PC-3 (cell line): ENCODE results near the gene EYS. TPM values are rescaled to one million over a fixed set of nuclear protein-coding genes. Genes with fewer than 3 reads are reported as not detected.

Experiments
- ATAC-seq: fragments of 200-7000 bp; cut with Tn5 transposase; 2 replicates; pipeline ENCODE4 v1.9.1; 2020; ENCODE audit warnings: mild to moderate bottlenecking, moderate library complexity
- BruUV-seq: library from RNA; stranded (reverse); fragments of 400-500 nt; replicated peaks from 2 replicates; lab custom pipeline; 2021; lab: Mats Ljungman, UMichigan
- CTCF ChIA-PET: fragments of 300-600 bp; sonication (Branson Sonifier 250); formaldehyde crosslinking; loops from one replicate; lab custom pipeline; 2022; ENCODE audit warnings: antibody characterized with exemption; lab: Charles Lee
- POLR2A ChIA-PET: fragments of 300-600 bp; sonication (Branson Sonifier 250); formaldehyde crosslinking; loops from one replicate; lab custom pipeline; 2022; ENCODE audit warnings: antibody characterized with exemption; ENCODE audit not compliant: unreplicated experiment; lab: Charles Lee
- DNase-seq: peaks from one replicate; pipeline ENCODE4 v3.0.0-alpha.2; 2015
- H2AFZ ChIP-seq: fragments of 300-600 bp; sonication (generic); 2 replicates; pipeline ENCODE4 v1.6.0; 2016; ENCODE audit warnings: antibody characterized with exemption, low read length
- H3F3A ChIP-seq: fragments of 300-600 bp; sonication (generic); one replicate; pipeline ENCODE4 v1.6.0; 2017; ENCODE audit warnings: antibody characterized with exemption, low read length, control low read depth, mild to moderate bottlenecking; ENCODE audit not compliant: unreplicated experiment
- H3K27ac ChIP-seq: fragments of 300-600 bp; sonication (generic); 2 replicates; pipeline ENCODE4 v1.5.1; 2016; ENCODE audit warnings: mild to moderate bottlenecking, low read length
- H3K27me3 ChIP-seq: fragments of 300-600 bp; sonication (generic); 2 replicates; pipeline ENCODE4 v1.6.1; 2016; ENCODE audit warnings: low read length, mixed read lengths
- H3K36me3 ChIP-seq: fragments of 300-600 bp; sonication (generic); 2 replicates; pipeline ENCODE4 v1.6.1; 2016; ENCODE audit warnings: low read depth, mixed run types, low read length, mixed read lengths
- H3K4me1 ChIP-seq: fragments of 300-600 bp; sonication (generic); 2 replicates; pipeline ENCODE4 v1.5.1; 2016; ENCODE audit warnings: low read length; ENCODE audit not compliant: insufficient read depth
- H3K4me2 ChIP-seq: fragments of 300-600 bp; sonication (generic); 2 replicates; pipeline ENCODE4 v1.6.0; 2016; ENCODE audit warnings: low read length
- H3K4me3 ChIP-seq: fragments of 300-600 bp; sonication (generic); 2 replicates; pipeline ENCODE4 v1.5.1; 2016; ENCODE audit warnings: mild to moderate bottlenecking, low read length, mixed read lengths
- H3K79me2 ChIP-seq: fragments of 300-600 bp; sonication (generic); 2 replicates; pipeline ENCODE4 v1.6.1; 2017; ENCODE audit warnings: low read length, mixed read lengths
- H3K9ac ChIP-seq: fragments of 300-600 bp; sonication (generic); 2 replicates; pipeline ENCODE4 v1.6.0; 2016; ENCODE audit warnings: mild to moderate bottlenecking, low read length
- H3K9me2 ChIP-seq: fragments of 300-600 bp; sonication (generic); replicated peaks from 2 replicates; pipeline ENCODE4 v1.6.1; 2016; ENCODE audit warnings: mixed run types, low read length, mixed read lengths
- H3K9me3 ChIP-seq: fragments of 300-600 bp; sonication (generic); 2 replicates; pipeline ENCODE4 v1.6.1; 2016; ENCODE audit warnings: low read length, mixed read lengths
- H4K20me1 ChIP-seq: fragments of 300-600 bp; sonication (generic); 2 replicates; pipeline ENCODE4 v1.6.1; 2016; ENCODE audit warnings: low read length, mixed read lengths
- EZH2 ChIP-seq: fragments of 300-600 bp; sonication (generic); IDR thresholded peaks from one replicate; pipeline ENCODE4 v1.6.1; 2017; ENCODE audit warnings: antibody characterized with exemption, mild to moderate bottlenecking, low read length; ENCODE audit not compliant: unreplicated experiment
- EZH2phosphoT487 ChIP-seq: fragments of 300-600 bp; sonication (generic); IDR thresholded peaks from 2 replicates; pipeline ENCODE4 v1.6.1; 2018; ENCODE audit warnings: mild to moderate bottlenecking, antibody characterized with exemption, low read length, borderline replicate concordance
- intact Hi-C: fragments of 100-400 bp; cut with micrococcal nuclease; formaldehyde crosslinking; loops from 2 replicates; pipeline ENCODE4 v1.9.0; 2023
- total RNA-seq: library from RNA; depleted of rRNA; stranded (reverse); fragments of >200 nt; gene quantifications from 2 replicates; pipeline ENCODE4 v1.2.3, GENCODE V29; 2014
- TF ChIP-seq, protein P1 (sequence below): fragments of 300-600 bp; sonication (generic); conservative IDR thresholded peaks from 2 replicates; pipeline ENCODE4 v1.5.1; 2017; ENCODE audit warnings: antibody characterized with exemption, low read depth, mild to moderate bottlenecking, low read length

EYS gene
- total RNA-seq, 1 experiment from 2014 or later = 0.07 TPM

DNA sequence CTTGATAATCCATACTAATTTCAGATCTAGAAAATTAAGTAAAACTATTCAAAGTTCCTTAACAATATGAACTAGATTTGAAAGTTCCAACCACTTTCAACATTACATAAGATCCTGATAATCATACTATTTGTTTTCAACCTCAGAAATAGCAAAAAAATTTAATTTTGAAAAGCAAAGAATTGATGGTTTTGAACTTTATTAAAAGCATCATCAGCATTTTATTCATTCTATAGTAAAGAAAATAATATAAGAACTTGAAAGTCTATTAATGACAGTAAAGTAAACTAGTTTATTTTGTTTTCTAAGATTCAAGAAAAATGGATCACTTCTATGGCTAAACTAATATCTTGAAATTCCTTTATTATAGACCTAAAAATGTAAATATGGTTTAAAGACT is 26.8 kb downstream of the EYS start:
- ATAC-seq (no peak), DNase-seq (no peak)
- H3K27me3 ChIP-seq = no peaks in the 10 kb centered on the region
- CTCF ChIA-PET = no interaction called here
- H2AFZ ChIP-seq = no peak overlapping the region
- no peak overlapping the region for H3K9ac ChIP-seq
- intact Hi-C loops = no loop called here
- H3K4me2 ChIP-seq = no peak overlapping the region
- no peak overlapping the region for H3K27ac ChIP-seq
- no peaks in the 10 kb centered on the region for H3K79me2 ChIP-seq
- BruUV-seq = no TSS peak
- H3K9me3 ChIP-seq = no peaks in the 10 kb centered on the region
- no peak overlapping the region for H3K4me3 ChIP-seq
- no peaks in the 10 kb centered on the region for H3K4me1 ChIP-seq
- POLR2A ChIA-PET = no interaction called here
- H3K36me3 ChIP-seq = no peaks in the 10 kb centered on the region
- TF ChIP-seq EZH2phosphoT487 (no peak), EZH2 (no peak)
- TF ChIP-seq, protein P1, sequence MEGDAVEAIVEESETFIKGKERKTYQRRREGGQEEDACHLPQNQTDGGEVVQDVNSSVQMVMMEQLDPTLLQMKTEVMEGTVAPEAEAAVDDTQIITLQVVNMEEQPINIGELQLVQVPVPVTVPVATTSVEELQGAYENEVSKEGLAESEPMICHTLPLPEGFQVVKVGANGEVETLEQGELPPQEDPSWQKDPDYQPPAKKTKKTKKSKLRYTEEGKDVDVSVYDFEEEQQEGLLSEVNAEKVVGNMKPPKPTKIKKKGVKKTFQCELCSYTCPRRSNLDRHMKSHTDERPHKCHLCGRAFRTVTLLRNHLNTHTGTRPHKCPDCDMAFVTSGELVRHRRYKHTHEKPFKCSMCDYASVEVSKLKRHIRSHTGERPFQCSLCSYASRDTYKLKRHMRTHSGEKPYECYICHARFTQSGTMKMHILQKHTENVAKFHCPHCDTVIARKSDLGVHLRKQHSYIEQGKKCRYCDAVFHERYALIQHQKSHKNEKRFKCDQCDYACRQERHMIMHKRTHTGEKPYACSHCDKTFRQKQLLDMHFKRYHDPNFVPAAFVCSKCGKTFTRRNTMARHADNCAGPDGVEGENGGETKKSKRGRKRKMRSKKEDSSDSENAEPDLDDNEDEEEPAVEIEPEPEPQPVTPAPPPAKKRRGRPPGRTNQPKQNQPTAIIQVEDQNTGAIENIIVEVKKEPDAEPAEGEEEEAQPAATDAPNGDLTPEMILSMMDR = no peak
- H4K20me1 ChIP-seq = no peaks in the 10 kb centered on the region
- H3F3A ChIP-seq = no peaks in the 10 kb centered on the region
- H3K9me2 ChIP-seq = no peaks in the 10 kb centered on the region

DNA sequence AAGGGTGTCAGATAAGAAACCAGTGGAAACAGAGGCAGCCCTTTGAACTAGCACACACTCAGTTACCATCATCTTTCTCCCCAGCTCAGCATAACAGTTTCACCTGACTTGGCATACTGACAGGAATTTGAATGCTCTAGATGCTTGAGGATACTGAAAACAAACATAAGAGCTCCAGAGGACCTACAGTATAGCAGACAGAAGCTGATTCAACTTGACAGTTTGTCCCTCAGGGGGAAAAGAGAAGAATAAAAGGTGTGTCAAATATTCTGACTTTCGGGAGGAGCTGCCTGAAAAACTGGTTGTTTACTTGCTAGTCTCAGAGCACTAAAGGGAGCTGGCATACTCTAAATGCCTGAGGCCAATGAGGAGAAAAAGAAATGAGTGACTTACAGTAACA is 35.1 kb downstream of the EYS start:
- peak; percentile 56 for ATAC-seq
- peak; percentile 62 for DNase-seq
- no peak overlapping the region for H3K4me2 ChIP-seq
- no peak overlapping the region for H2AFZ ChIP-seq
- POLR2A ChIA-PET = no interaction called here
- BruUV-seq = no TSS peak
- H3K4me3 ChIP-seq = no peak overlapping the region
- no peak overlapping the region for H3K27ac ChIP-seq
- TF ChIP-seq EZH2 (no peak), EZH2phosphoT487 (no peak)
- TF ChIP-seq, protein P1 = no peak
- H3K36me3 ChIP-seq = no peaks in the 10 kb centered on the region
- H3K9me2 ChIP-seq = no peaks in the 10 kb centered on the region
- peaks cover 9% of the 10 kb centered on the region for H3K4me1 ChIP-seq
- intact Hi-C loops = no loop called here
- H3K9ac ChIP-seq = no peak overlapping the region
- CTCF ChIA-PET = no interaction called here
- no peaks in the 10 kb centered on the region for H3K9me3 ChIP-seq
- H3K79me2 ChIP-seq = no peaks in the 10 kb centered on the region
- H4K20me1 ChIP-seq = no peaks in the 10 kb centered on the region
- H3K27me3 ChIP-seq = no peaks in the 10 kb centered on the region
- no peaks in the 10 kb centered on the region for H3F3A ChIP-seq

DNA sequence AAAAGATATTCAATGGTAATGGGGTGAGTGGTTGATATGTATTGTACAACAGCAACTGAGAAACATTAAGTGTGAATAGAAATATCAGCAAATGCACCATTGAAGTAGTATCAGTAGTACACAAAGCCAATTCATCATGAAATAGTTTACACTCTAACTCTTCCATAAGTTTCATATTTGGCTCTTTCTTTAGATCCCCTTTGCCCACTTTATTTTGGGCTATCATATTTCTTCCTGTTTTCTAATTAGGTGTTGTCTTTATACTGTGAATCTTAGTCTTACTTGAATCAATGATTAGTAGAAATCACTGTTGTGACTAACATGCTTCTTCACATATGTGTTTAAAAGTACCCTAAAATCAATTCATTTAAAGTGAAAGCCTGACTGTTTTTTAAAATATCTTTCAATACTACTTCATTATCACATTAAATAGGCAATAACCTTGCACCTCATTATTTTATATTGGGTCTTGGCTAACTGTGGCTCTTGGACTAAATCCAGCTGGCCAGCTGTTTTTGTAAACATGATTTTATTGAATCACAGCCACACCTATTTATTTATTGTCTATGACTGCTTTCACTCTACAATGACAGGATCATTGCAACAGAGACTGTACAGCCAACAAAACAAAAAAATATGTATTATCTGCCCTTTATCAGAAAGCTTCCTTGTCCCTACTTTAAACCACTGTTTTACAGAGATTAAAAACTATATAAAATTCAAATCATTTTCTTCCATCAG is 38.9 kb downstream of the EYS start:
- peak overlapping the region; percentile 18; the same call in 1 of the 2 replicates for H3K27ac ChIP-seq
- H2AFZ ChIP-seq = no peak overlapping the region
- H3K36me3 ChIP-seq = no peaks in the 10 kb centered on the region
- peak; percentile 38 for DNase-seq
- intact Hi-C loops = no loop called here
- peak overlapping the region; percentile 19; the same call in 1 of the 2 replicates for H3K4me2 ChIP-seq
- BruUV-seq = no TSS peak
- no peak overlapping the region for H3K9ac ChIP-seq
- peaks cover 9% of the 10 kb centered on the region for H3K4me1 ChIP-seq
- H3K4me3 ChIP-seq = no peak overlapping the region
- no peaks in the 10 kb centered on the region for H4K20me1 ChIP-seq
- CTCF ChIA-PET = no interaction called here
- H3K9me3 ChIP-seq = no peaks in the 10 kb centered on the region
- H3K9me2 ChIP-seq = no peaks in the 10 kb centered on the region
- peak; percentile 64 for ATAC-seq
- H3K79me2 ChIP-seq = no peaks in the 10 kb centered on the region
- no peaks in the 10 kb centered on the region for H3F3A ChIP-seq
- POLR2A ChIA-PET = no interaction called here
- no peak for TF ChIP-seq EZH2phosphoT487
- no peak for TF ChIP-seq EZH2
- TF ChIP-seq, protein P1 = no peak
- no peaks in the 10 kb centered on the region for H3K27me3 ChIP-seq
